Natural killer cell (primary cell): ENCODE results near the gene AKAP13. TPM values are rescaled to one million over a fixed set of nuclear protein-coding genes. Genes with fewer than 3 reads are reported as not detected.
A peak's percentile ranks its signal among the peaks of the same experiment; 100 is the strongest.

Source experiments
- ATAC-seq, 3 donors: fragments of 150-1000 bp in 2 of 3; fragments of 200-7000 bp in 1 of 3; cut with Tn5 transposase; 1 replicate in 1 of 3; 2 replicates in 2 of 3; pipeline ENCODE4 v1.10.0; 2021; ENCODE audit warnings: mild to moderate bottlenecking in 2 of 3, moderate library complexity in 2 of 3
- DNase-seq, 2 donors: peaks; one replicate each; pipeline versions ENCODE4 v3.0.0 to v3.0.0-alpha.2; 2013 to 2021; ENCODE audit warnings: mixed read lengths in 1 of 2
- H3K27ac ChIP-seq: one replicate; pipeline ENCODE4 v1.5.1; 2013; ENCODE audit warnings: mild to moderate bottlenecking, low read length
- H3K27me3 ChIP-seq: one replicate; pipeline ENCODE4 v1.6.1; 2013; ENCODE audit warnings: low read length; ENCODE audit not compliant: control insufficient read depth, insufficient read depth
- H3K36me3 ChIP-seq: one replicate; pipeline ENCODE4 v1.6.1; 2013; ENCODE audit warnings: low read length; ENCODE audit not compliant: control insufficient read depth, insufficient read depth
- H3K4me1 ChIP-seq: one replicate; pipeline ENCODE4 v1.6.1; 2013; ENCODE audit warnings: low read length; ENCODE audit not compliant: control insufficient read depth, insufficient read depth
- H3K4me3 ChIP-seq: one replicate; pipeline ENCODE4 v1.5.1; 2013; ENCODE audit warnings: low read length
- H3K9me3 ChIP-seq: one replicate; pipeline ENCODE4 v1.6.1; 2013; ENCODE audit warnings: low read length; ENCODE audit not compliant: control insufficient read depth, insufficient read depth
- H3K27ac Mint-ChIP-seq, 2 donors: one replicate each; pipeline ENCODE4 v1.8.0; 2022; ENCODE audit warnings: mild to moderate bottlenecking in 2 of 2, mixed read lengths in 2 of 2, moderate library complexity in 1 of 2
- H3K27me3 Mint-ChIP-seq, 2 donors: one replicate each; pipeline ENCODE4 v1.8.0; 2022; ENCODE audit warnings: low read depth in 2 of 2, mixed read lengths in 2 of 2
- H3K36me3 Mint-ChIP-seq: one replicate; pipeline ENCODE4 v1.8.0; 2022; ENCODE audit warnings: mixed read lengths
- H3K4me1 Mint-ChIP-seq, 2 donors: one replicate each; pipeline ENCODE4 v1.8.0; 2022; ENCODE audit warnings: mixed read lengths in 2 of 2
- H3K4me3 Mint-ChIP-seq: one replicate; pipeline ENCODE4 v1.8.0; 2022; ENCODE audit warnings: mild to moderate bottlenecking, moderate library complexity, mixed read lengths
- H3K9me3 Mint-ChIP-seq, 2 donors: one replicate each; pipeline ENCODE4 v1.8.0; 2022; ENCODE audit warnings: mixed read lengths in 2 of 2
- CTCF ChIP-seq: fragments of 200-600 bp; IDR thresholded peaks from one replicate; pipeline ENCODE4 v1.8.0; 2022; ENCODE audit warnings: antibody characterized with exemption
- WGBS: methylation state at CpG from one replicate; pipeline ENCODE4 v1.1.7; 2013; ENCODE audit warnings: missing lambda C conversion rate; ENCODE audit not compliant: insufficient coverage; 5-methylcytosine and 5-hydroxymethylcytosine counted together
- intact Hi-C: fragments of 100-400 bp; cut with micrococcal nuclease; formaldehyde crosslinking; loops from one replicate; pipeline ENCODE4 v1.14.2; 2022
- total RNA-seq, 4 donors: library from RNA; stranded (reverse); fragments of 120-200 nt in 1 of 4; gene quantifications; one replicate each; pipeline versions ENCODE4 v1.2.3 to v1.2.4, GENCODE V29; 2013 to 2022

Gene AKAP13
- total RNA-seq, 3 donors from 2014 or later (not counting 1 experiment from before 2014, with no cell fraction given): 573 to 661 (median 647) TPM

GRCh38 chr15:85595804-85596536 lies 215.6 kb downstream of the AKAP13 start:
- H3K27ac Mint-ChIP-seq: peak overlapping the region; percentile 26 to 38
- peaks cover 7% of the 10 kb centered on the region for H3K4me1 ChIP-seq
- peaks cover 56 to 59% of the 10 kb centered on the region in 2 donors for H3K4me1 Mint-ChIP-seq

GRCh38 chr15:85597155-85597815 lies 216.9 kb downstream of the AKAP13 start:
- Mint-ChIP-seq H3K27ac (peak overlapping the region; percentile 47 to 75), H3K4me3 (no peak overlapping the region), H3K9me3 (no peaks in the 10 kb centered on the region), H3K36me3 (no peaks in the 10 kb centered on the region), H3K4me1 (peaks cover 58 to 61% of the 10 kb centered on the region in 2 donors), H3K27me3 (no peaks in the 10 kb centered on the region)
- Histone ChIP-seq H3K9me3 (no peaks in the 10 kb centered on the region), H3K4me1 (peaks cover 7% of the 10 kb centered on the region), H3K27ac (no peak overlapping the region), H3K36me3 (peaks cover 3% of the 10 kb centered on the region), H3K4me3 (no peak overlapping the region), H3K27me3 (no peaks in the 10 kb centered on the region)
- 3% methylated on average over 2 of the region's 2 CpGs for WGBS
- DNase-seq (peak in 1 of 2 donors; percentile 66), ATAC-seq (peak; percentile 46 to 55 (median 46))
- intact Hi-C loops: no loop called here
- TF ChIP-seq CTCF: no peak

More at GRCh38 chr15:85595804-85596536, 215.6 kb downstream of the AKAP13 start:
- DNase-seq: no peak
- Mint-ChIP-seq H3K9me3 (no peaks in the 10 kb centered on the region), H3K4me3 (no peak overlapping the region), H3K27me3 (no peaks in the 10 kb centered on the region), H3K36me3 (no peaks in the 10 kb centered on the region)
- intact Hi-C loops: no loop called here
- Histone ChIP-seq H3K4me3 (no peak overlapping the region), H3K27me3 (no peaks in the 10 kb centered on the region), H3K9me3 (no peaks in the 10 kb centered on the region), H3K36me3 (peaks cover 5% of the 10 kb centered on the region), H3K27ac (no peak overlapping the region)
- TF ChIP-seq CTCF: no peak
- 94% methylated on average over 2 of the region's 4 CpGs for WGBS
- no peak for ATAC-seq

- 79% methylated on average over 4 of the region's 4 CpGs for WGBS
- Histone ChIP-seq H3K27me3 (no peaks in the 10 kb centered on the region), H3K36me3 (peaks cover 3% of the 10 kb centered on the region), H3K9me3 (no peaks in the 10 kb centered on the region), H3K27ac (no peak overlapping the region), H3K4me1 (peaks cover 7% of the 10 kb centered on the region), H3K4me3 (no peak overlapping the region)
- H3K9me3 Mint-ChIP-seq: no peaks in the 10 kb centered on the region
- no peak for ATAC-seq
- no peaks in the 10 kb centered on the region for H3K36me3 Mint-ChIP-seq
- no peak overlapping the region for H3K4me3 Mint-ChIP-seq
- intact Hi-C loops: no loop called here
- no peaks in the 10 kb centered on the region for H3K27me3 Mint-ChIP-seq
- no peak for TF ChIP-seq CTCF
- no peak for DNase-seq
- peak overlapping the region; percentile 47 to 75 for H3K27ac Mint-ChIP-seq
- H3K4me1 Mint-ChIP-seq: peaks cover 58 to 61% of the 10 kb centered on the region in 2 donors
These were observed 217.8 kb downstream of the AKAP13 start for GRCh38 chr15:85598219-85598618.
